ENCODE results near the gene FBXO42. TPM values are rescaled to one million over a fixed set of nuclear protein-coding genes. Genes with fewer than 3 reads are reported as not detected.

FBXO42 gene
- total and polyA plus RNA-seq, 9 of the 15 experiments (the other 6 are each of a cell fraction or from before 2014, with no cell fraction given) = 7.2 to 24.8 (median 17.4) TPM

- ChIA-PET POLR2A (interaction anchor here (1.4 to 1.7 kb wide), 2 partner anchors 9 to 15 kb away, joined by 4 to 5 read pairs; no protein-coding TSS in a partner anchor), CTCF (ENCODE audit: low intra/inter-chr PET ratio) (interaction anchor here (0.6 kb wide), 1 partner anchor 21 kb away, joined by 3 read pairs; no protein-coding TSS in a partner anchor)
- no peaks in the 10 kb centered on the region for H3K27me3 ChIP-seq (ENCODE audit: control insufficient read depth in 2 of 2, insufficient read depth in 2 of 2, low read length in 2 of 2)
- no TSS peak for BruUV-seq (replicated peaks)
- peaks cover 0 to 6% of the 10 kb centered on the region in 2 experiments; a peak in 3 of 5 replicates for H3K4me1 ChIP-seq (replicated peaks in 1 of 2; ENCODE audit: control insufficient read depth in 2 of 2, insufficient read depth in 2 of 2, low read length in 2 of 2)
- no peak for ATAC-seq
- DNase-seq (ENCODE audit: extremely low read depth in 1 of 4, low spot score in 3 of 4) = no peak
- TF ChIP-seq CBX8 (IDR thresholded peaks at IDR 0.05; ENCODE audit: borderline replicate concordance, extremely low read depth, low read depth, low read length, poor library complexity, severe bottlenecking) (no peak), MEF2A (IDR thresholded peaks at IDR 0.05; ENCODE audit: control insufficient read depth, low read depth, low read length) (no peak), TBP (optimal IDR thresholded peaks at IDR 0.05; ENCODE audit: low read depth, low read length) (no peak), BCOR (IDR thresholded peaks at IDR 0.05) (no peak), ZNF436 (CRISPR knock-in tag; IDR thresholded peaks at IDR 0.05) (no peak), SUPT5H (IDR thresholded peaks at IDR 0.05) (no peak), ZNF644 (tag; IDR thresholded peaks at IDR 0.05; ENCODE audit: low read depth) (no peak), ZNF311 (CRISPR knock-in tag; IDR thresholded peaks at IDR 0.05) (no peak), MYNN (IDR thresholded peaks at IDR 0.05) (no peak), MYNN (CRISPR knock-in tag; IDR thresholded peaks at IDR 0.05) (no peak), RNF2 (IDR thresholded peaks at IDR 0.05) (no peak), BRF2 (IDR thresholded peaks at IDR 0.05; ENCODE audit: borderline replicate concordance, insufficient read depth, insufficient read length) (no peak), ZNF785 (CRISPR knock-in tag; IDR thresholded peaks at IDR 0.05) (no peak), SMARCA4 (IDR thresholded peaks at IDR 0.05) (no peak), ZNF324 (CRISPR knock-in tag; IDR thresholded peaks at IDR 0.05) (no peak), ZNF717 (CRISPR knock-in tag; IDR thresholded peaks at IDR 0.05) (no peak), ILF3 (IDR thresholded peaks at IDR 0.05; ENCODE audit: borderline replicate concordance) (no peak), ZNF174 (CRISPR knock-in tag; IDR thresholded peaks at IDR 0.05) (no peak)
- TF ChIP-seq, protein P1, sequence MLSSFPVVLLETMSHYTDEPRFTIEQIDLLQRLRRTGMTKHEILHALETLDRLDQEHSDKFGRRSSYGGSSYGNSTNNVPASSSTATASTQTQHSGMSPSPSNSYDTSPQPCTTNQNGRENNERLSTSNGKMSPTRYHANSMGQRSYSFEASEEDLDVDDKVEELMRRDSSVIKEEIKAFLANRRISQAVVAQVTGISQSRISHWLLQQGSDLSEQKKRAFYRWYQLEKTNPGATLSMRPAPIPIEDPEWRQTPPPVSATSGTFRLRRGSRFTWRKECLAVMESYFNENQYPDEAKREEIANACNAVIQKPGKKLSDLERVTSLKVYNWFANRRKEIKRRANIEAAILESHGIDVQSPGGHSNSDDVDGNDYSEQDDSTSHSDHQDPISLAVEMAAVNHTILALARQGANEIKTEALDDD (IDR thresholded peaks at IDR 0.05) = no peak
- H3K79me2 ChIP-seq (ENCODE audit: control insufficient read depth, insufficient read depth, low read length) = no peaks in the 10 kb centered on the region
- no peak overlapping the region for H3K9ac ChIP-seq (ENCODE audit: insufficient read depth in 1 of 2, low read depth in 2 of 2, low read length in 2 of 2)
- H3K36me3 ChIP-seq (ENCODE audit: control insufficient read depth, insufficient read depth, low read length) = peaks cover 50% of the 10 kb centered on the region
- H4K20me1 ChIP-seq (replicated peaks; ENCODE audit: control insufficient read depth, insufficient read depth, low read length) = no peaks in the 10 kb centered on the region; the same call in 1 of the 2 replicates
- H3K4me2 ChIP-seq (ENCODE audit: insufficient read depth, low read length) = no peak overlapping the region
- H2AFZ ChIP-seq (ENCODE audit: low read depth, low read length) = no peak overlapping the region
- H3K9me1 ChIP-seq (ENCODE audit: control insufficient read depth, insufficient read depth, low read length) = peaks cover 3% of the 10 kb centered on the region
- 66% methylated on average over 4 of the region's 4 CpGs for WGBS (ENCODE audit: insufficient coverage, low coverage, missing lambda C conversion rate)
- no peak overlapping the region for H3K27ac ChIP-seq (ENCODE audit: extremely low read depth, low read depth, low read length)
- intact Hi-C loops (cut with micrococcal nuclease) = no loop called here
- in situ Hi-C loops (cut with MboI) = no loop called here
- H3K4me3 ChIP-seq = no peak overlapping the region
- H3K9me3 ChIP-seq (replicated peaks; ENCODE audit: control insufficient read depth, insufficient read depth, low read depth, low read length) = no peaks in the 10 kb centered on the region
- no peak for FAIRE-seq
Observed at GRCh38 chr1:16256478-16256877, 95.8 kb downstream of the FBXO42 start.

Measured in K562 (cell line).